Lung (tissue), 12 donors: ENCODE measurements around the gene CDV3. TPM values are rescaled to one million over a fixed set of nuclear protein-coding genes. Genes with fewer than 3 reads are reported as not detected.
A peak's percentile ranks its signal among the peaks of the same experiment; 100 is the strongest.

Experiments used
- ATAC-seq: fragments of 200-7000 bp; cut with Tn5 transposase; one replicate; pipeline ENCODE4 v1.9.1; 2020; ENCODE audit warnings: moderate number of reproducible peaks; ENCODE audit not compliant: insufficient read depth, low FRiP score
- DNase-seq, 3 donors: peaks; one replicate each; pipeline ENCODE4 v3.0.0-alpha.2; 2013 to 2017
- H3K27ac ChIP-seq, 2 donors: one replicate each; pipeline ENCODE4 v1.5.1; 2013; ENCODE audit warnings: mild to moderate bottlenecking in 2 of 2, moderate library complexity in 2 of 2, control low read depth in 1 of 2, inconsistent platforms in 1 of 2, low read depth in 1 of 2, low read length in 1 of 2
- H3K27me3 ChIP-seq, 3 donors: one replicate each; pipeline ENCODE4 v1.5.1; 2013; ENCODE audit warnings: low read length in 2 of 3; ENCODE audit not compliant: control insufficient read depth in 3 of 3, insufficient read depth in 3 of 3
- H3K36me3 ChIP-seq, 4 donors: one replicate each; pipeline ENCODE4 v1.5.1; 2013; ENCODE audit warnings: low read length in 4 of 4, mild to moderate bottlenecking in 1 of 4, moderate library complexity in 1 of 4; ENCODE audit not compliant: control insufficient read depth in 4 of 4, insufficient read depth in 4 of 4
- H3K4me1 ChIP-seq, 5 donors: one replicate each; pipeline ENCODE4 v1.5.1; 2013; ENCODE audit warnings: low read length in 5 of 5, mild to moderate bottlenecking in 2 of 5, moderate library complexity in 1 of 5; ENCODE audit not compliant: control insufficient read depth in 5 of 5, insufficient read depth in 5 of 5
- H3K4me3 ChIP-seq: one replicate; pipeline ENCODE4 v1.5.1; 2013; ENCODE audit warnings: mild to moderate bottlenecking, control low read depth, moderate library complexity
- H3K9ac ChIP-seq, 2 donors: one replicate each; pipeline ENCODE4 v1.5.1; 2013; ENCODE audit warnings: low read length in 2 of 2, control low read depth in 1 of 2; ENCODE audit not compliant: insufficient read depth in 1 of 2
- H3K9me3 ChIP-seq, 4 donors: one replicate each; pipeline ENCODE4 v1.5.1; 2013; ENCODE audit warnings: low read length in 3 of 4, mild to moderate bottlenecking in 1 of 4, moderate library complexity in 1 of 4; ENCODE audit not compliant: control insufficient read depth in 4 of 4, insufficient read depth in 3 of 4
- WGBS, 2 donors: extraction: QIAGEN DNeasy Blood & Tissue Kit; methylation state at CpG; one replicate each; pipeline ENCODE4 v1.1.7; 2013; 5-methylcytosine and 5-hydroxymethylcytosine counted together
- polyA plus RNA-seq, 2 donors: library from polyadenylated mRNA; stranded (reverse); fragments of 200-250 nt; gene quantifications; one replicate each; pipeline ENCODE4 v1.2.1, GENCODE V29; 2013
- total RNA-seq, 2 donors: library from RNA; depleted of rRNA in 1 of 2; stranded (reverse); fragments of >200 nt in 1 of 2; gene quantifications; one replicate each; pipeline ENCODE4 v1.2.1, GENCODE V29; 2014 to 2021
- TF ChIP-seq, protein P1 (sequence below): IDR thresholded peaks from 2 replicates; pipeline ENCODE4 v1.5.1; 2012; ENCODE audit warnings: mild to moderate bottlenecking; ENCODE audit errors: control extremely low read depth, extremely low read depth
- donor health status: control.
- donor health status: control.
- donor health status: Bipolar disorder and iron deficiency.
- donor health status: healthy.
- donor health status: DM: yes; HTN: yes; CAD: no.

The CDV3 gene
- total and polyA plus RNA-seq, 4 donors = 50.5 to 138 (median 104) TPM

DNA sequence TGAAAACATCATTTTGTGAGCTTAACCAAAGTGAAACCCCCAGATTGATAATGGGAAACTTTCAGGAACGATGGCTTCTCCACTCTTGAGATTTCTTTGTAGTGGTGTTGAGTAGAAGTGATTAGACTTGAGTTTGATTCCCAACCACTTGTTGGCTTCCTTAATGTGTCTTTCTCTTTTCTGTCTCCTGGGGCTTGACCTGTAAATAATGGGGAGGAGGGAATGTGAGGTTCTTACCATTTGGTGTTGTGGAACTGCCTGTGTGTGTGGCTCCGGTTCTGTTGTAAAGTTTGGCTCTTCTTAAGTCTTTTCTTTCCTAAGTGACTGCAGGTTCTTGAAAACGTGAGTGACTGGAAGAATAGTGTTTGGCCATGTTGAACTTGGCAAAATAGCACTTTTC lies 2.7 kb downstream of the CDV3 start:
- Histone ChIP-seq H3K27me3 (no peaks in the 10 kb centered on the region), H3K27ac (peak overlapping the region in 1 of 2 donors; percentile 1), H3K9ac (peak overlapping the region in 1 of 2 donors; percentile 71), H3K4me1 (peaks cover 0 to 26% (median 21%) of the 10 kb centered on the region in 5 donors), H3K9me3 (no peaks in the 10 kb centered on the region), H3K4me3 (peak overlapping the region; percentile 3), H3K36me3 (peaks cover 2 to 27% (median 12%) of the 10 kb centered on the region in 4 donors)
- DNase-seq (peak in 1 of 3 donors; percentile 8), ATAC-seq (no peak)
- TF ChIP-seq, protein P1, sequence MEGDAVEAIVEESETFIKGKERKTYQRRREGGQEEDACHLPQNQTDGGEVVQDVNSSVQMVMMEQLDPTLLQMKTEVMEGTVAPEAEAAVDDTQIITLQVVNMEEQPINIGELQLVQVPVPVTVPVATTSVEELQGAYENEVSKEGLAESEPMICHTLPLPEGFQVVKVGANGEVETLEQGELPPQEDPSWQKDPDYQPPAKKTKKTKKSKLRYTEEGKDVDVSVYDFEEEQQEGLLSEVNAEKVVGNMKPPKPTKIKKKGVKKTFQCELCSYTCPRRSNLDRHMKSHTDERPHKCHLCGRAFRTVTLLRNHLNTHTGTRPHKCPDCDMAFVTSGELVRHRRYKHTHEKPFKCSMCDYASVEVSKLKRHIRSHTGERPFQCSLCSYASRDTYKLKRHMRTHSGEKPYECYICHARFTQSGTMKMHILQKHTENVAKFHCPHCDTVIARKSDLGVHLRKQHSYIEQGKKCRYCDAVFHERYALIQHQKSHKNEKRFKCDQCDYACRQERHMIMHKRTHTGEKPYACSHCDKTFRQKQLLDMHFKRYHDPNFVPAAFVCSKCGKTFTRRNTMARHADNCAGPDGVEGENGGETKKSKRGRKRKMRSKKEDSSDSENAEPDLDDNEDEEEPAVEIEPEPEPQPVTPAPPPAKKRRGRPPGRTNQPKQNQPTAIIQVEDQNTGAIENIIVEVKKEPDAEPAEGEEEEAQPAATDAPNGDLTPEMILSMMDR = no peak
- WGBS, 2 donors = 21 to 35% methylated on average over 3 of the region's 3 CpGs

DNA sequence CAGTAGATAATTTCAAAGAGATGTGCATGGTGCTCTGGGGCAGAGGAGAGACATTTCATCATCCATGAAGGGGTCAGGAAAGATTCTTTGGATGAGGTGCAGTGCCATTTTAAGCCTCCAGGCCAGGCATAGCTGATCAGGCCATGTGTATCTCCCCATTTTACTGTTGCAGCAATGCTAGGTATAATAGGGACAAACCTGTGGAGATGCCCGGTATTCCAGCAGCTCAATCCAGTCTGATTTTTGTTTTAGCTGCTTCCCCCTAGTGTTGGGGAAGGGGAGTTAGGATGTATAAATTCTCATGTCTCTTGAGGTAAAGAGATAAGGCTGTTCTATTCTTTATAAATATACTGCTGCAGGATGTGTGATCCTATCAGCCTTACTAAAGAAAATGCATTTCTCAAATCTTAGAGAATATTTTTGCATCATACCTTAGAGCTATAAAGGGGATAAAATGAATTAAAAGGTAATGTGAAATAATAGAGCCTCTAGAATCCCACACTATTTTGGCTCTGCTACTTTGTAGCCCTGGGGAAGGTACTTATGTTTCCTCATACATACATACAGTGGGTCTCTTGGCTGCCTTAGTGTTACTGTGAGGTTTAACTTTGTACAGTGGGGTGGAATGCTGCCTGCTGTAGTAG lies 5.2 kb downstream of the CDV3 start:
- Histone ChIP-seq H3K27me3 (no peaks in the 10 kb centered on the region), H3K36me3 (peaks cover 14 to 39% (median 20%) of the 10 kb centered on the region in 4 donors), H3K27ac (no peak overlapping the region), H3K9ac (peak overlapping the region in 1 of 2 donors; percentile 32), H3K9me3 (no peaks in the 10 kb centered on the region), H3K4me1 (peaks cover 0 to 18% (median 14%) of the 10 kb centered on the region in 5 donors), H3K4me3 (no peak overlapping the region)
- WGBS, 2 donors = 8 to 36% methylated on average over 1 of the region's 1 CpG
- TF ChIP-seq, protein P1 = no peak
- DNase-seq = peak; percentile 15 to 61 (median 61)
- no peak for ATAC-seq

DNA sequence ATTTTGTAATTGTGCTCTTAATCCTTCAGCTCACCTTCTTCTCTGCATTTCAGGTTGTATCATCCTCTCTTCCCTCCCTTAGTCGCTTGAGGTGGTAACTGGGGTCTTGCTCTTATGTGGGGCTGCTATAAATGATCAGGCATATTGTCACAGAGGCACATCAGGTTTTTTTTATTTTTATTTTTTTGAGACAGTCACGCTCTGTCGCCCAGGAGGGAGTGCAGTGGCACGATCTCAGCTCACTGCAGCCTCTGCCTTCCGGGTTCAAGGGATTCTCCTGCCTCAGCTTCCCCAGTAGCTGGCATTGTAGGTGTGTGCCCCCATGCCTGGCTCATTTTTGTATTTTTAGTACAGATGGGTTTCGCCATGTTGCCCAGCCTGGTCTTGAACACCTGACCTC lies 9.9 kb downstream of the CDV3 start:
- Histone ChIP-seq H3K4me3 (no peak overlapping the region), H3K36me3 (peaks cover 24 to 49% (median 37%) of the 10 kb centered on the region in 4 donors), H3K27me3 (no peaks in the 10 kb centered on the region), H3K27ac (peak overlapping the region in 1 of 2 donors; percentile 22), H3K4me1 (peaks cover 0 to 6% (median 0%) of the 10 kb centered on the region in 5 donors), H3K9me3 (no peaks in the 10 kb centered on the region), H3K9ac (no peak overlapping the region)
- WGBS, 2 donors = 97 to 98% methylated on average over 6 of the region's 6 CpGs
- ATAC-seq (no peak), DNase-seq (no peak)
- TF ChIP-seq, protein P1 = no peak
